SIG-M5 treated with dmso at 0.1 percent for 504 hours (cell line): ENCODE data around the gene S1PR5.
"Not testable (repeated sequence)": the region's sequence is repeated elsewhere in the genome, so short reads cannot be mapped to it uniquely, and the experiment has no call there.

Experiments
- DNase-seq: peaks from one replicate; lab custom pipeline; 2025; ENCODE audit not compliant: unreplicated experiment; lab: John Stamatoyannopoulos, UW

S1PR5 gene

DNA sequence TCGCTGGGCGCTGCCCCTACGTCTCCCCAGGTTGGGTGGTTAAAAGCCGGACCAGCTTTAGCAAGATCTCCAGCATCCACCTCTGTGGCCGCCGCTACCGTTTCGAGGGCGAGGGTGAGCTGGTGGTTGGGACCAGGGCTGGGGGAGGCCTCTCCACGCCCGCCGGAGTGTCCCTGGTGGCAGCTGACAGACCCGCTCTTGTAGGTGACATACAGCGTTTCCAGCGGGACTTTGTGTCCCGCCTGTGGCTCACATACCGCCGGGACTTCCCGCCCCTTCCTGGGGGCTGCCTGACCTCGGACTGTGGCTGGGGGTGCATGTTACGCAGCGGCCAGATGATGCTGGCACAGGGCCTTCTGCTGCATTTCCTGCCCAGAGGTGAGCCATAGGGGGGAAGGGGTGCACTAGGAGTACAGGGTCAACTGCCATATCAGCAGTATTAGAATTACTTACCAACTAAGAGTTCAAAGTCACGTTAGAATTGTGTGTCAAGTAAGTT, 27.6 kb upstream of the S1PR5 start:
- DNase-seq: no peak

DNA sequence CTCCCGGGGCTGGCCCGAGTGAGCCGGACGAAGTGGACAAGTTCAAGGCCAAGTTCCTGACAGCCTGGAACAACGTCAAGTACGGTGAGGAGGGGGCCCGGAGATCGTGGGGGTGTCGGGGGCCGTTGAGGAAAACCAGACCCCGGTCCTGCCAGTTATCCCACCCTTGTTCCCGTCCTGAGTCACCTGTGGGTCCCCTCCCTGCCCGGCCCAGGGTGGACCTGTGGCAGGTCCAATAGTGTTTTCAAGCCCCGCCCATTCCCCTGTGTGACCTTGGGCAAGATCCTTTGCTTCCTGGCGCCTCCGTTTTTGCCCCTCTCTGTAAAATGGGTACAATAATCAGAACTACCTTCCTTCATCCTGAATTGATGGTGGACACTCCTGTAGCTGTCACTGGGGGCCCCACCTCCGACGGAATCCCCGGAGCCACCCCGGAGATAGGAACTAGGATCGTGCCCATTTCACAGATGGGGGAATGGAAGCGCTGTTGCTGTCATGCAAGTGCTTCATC, 27.1 kb upstream of the S1PR5 start:
- DNase-seq: no peak

DNA sequence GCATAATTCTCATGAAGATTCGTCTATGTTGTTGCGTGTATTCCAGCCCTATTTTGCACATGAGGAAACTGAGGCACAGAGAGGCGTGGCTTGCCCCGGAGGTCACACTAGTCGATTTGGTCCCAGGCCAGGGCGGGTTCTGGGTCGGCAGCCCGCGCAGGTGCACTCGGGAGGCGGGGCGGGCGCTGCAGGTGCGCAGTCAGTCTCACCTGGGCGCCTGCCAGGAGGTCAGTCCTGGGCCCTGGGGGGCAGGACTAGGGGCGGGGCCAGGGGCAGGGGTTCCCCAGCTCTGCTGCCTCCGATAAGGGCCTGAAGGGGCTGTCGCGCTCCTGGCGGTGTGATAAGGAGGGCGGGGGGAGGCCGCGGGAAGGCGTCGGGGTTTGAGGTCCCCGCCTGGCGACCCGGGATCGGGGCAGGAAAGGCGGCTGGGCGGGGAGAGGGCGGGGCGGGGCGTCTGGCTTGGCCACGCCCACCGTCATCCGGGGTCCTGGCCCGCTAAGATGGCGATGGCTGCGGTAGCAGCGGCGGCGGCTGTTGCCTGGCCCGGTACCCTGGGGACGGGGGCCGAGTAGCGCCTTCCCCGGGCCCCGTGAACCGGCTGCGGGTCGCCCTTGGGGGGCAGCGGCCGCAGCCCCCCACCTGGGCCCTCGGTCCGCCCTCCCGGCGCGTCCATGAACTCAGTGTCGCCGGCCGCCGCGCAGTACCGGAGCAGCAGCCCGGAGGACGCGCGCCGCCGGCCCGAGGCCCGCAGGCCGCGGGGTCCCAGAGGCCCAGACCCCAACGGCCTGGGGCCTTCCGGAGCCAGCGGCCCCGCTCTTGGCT, 26.4 kb upstream of the S1PR5 start, which contains the start of gene ATG4D:
Gene ATG4D, plus strand, starts transcription at position 485 of the 822 bp plus-strand sequence. Its CDS starts 187 bp downstream, at position 672.
- DNase-seq: peak; percentile 36

DNA sequence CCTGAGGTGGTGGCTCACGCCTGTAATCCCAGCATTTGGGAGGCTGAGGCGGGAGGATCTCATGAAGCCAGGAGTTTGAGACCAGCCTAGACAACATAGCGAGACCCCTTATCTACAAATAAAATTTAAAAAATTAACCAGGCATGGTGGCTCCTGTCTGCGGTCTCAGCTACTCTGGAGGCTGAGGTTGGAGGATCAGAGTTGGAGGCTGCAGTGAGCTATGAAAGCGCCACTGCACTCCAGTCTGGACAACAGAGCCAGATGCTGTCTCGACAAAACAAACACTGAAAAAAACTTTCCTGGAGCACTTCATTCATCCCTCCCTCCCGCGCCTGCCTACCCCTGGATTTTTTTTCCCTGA, 25.8 kb upstream of the S1PR5 start:
- DNase-seq: no peak

DNA sequence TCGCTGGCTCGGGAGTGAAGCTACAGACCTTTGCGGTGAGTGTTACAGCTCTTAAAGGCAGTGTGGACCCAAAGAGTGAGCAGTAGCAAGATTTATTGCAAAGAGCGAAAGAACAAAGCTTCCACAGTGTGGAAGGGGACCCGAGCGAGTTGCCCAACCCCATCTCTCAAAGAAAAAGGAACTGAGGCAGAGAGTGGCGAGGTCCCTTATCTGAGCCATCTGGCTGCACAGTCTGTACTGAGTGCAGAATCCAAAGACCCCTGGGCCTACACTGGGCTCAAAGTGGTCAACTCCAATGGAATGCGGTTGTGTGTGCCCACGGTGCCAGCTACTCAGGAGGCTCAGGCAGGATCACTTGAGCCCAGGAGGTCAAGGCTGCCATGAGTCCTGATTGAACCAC, 21.8 kb upstream of the S1PR5 start:
- peak; percentile 45 for DNase-seq

DNA sequence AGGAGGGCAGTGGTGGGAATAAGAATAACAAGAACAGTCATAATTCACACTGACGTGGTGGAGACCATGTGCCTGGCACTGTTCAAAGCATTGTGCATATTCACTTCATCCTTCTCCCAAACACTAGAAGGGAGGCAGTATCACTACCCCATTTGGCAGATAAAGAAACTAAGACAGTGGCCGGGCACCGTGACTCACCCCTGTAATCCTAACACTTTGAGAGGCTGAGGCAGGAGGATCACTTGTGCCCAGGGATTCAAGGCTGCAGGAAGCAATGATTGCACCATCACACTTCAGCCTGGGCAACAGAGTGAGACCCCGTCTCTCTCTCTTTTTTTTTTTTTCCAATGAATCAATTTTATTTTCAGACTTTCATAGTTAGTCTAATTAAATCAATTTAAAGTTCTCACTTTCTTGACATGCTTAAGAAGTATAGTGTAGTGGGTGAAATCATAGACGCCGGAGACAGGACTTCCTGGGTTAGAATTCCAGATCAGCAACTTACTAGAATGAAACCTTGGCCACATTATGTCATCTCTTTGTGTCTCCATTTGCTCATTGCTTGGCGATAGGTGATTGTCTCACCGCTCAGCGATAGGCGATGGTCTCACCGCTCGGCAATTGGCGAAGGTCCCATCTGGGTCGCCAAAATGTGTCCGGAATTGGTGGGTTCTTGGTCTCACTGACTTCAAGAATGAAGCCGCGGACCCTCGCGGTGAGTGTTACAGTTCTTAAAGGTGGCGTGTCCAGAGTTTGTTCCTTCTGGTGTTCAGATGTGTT, 21.1 kb upstream of the S1PR5 start:
- DNase-seq: peak; percentile 18

GRCh38 chr19:10537668-10538067, 20.4 kb upstream of the S1PR5 start:
- DNase-seq: no peak

- no peak for DNase-seq
Measured at GRCh38 chr19:10535613-10536012, 18.4 kb upstream of the S1PR5 start.

GRCh38 chr19:10533646-10534386, 16.6 kb upstream of the S1PR5 start:
- no peak for DNase-seq

GRCh38 chr19:10532457-10532856, 15.2 kb upstream of the S1PR5 start:
- DNase-seq: no peak

DNA sequence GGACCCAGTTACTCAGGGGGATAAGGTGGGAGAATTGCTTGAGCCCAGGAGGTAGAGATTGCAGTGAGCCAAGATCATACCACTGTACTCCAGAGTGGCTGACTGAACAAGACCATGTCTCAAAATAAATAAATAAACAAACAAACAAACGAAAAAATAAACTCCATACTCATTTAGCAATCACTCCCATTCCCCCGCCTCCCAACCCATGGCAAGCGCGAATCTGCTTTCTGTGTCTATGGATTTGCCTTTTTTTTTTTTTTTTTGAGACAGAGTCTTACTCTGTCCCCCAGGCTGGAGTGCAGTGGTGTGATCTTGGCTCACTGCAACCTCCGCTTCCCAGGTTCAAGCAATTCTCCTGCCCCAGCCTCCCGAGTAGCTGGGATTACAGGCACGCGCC, 9.6 kb upstream of the S1PR5 start:
- not testable (repeated sequence) for DNase-seq

DNA sequence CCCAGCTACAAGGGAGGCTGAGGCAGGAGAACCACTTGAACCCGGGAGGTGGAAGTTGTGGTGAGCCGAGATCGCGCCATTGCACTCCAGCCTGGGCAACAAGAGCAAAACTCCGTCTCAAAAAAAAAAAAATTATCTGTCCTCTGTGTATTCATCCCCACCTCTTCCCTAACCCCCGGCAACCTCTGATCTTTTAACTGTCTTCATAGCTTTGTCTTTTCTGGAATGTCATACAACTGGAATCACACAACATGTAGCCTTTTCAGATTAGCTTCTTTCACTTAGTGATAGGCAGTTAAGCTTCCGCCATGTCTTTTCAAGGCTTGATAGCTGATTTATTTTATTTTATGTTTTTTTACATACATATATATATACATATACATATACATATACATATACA, 8.4 kb upstream of the S1PR5 start:
- no peak for DNase-seq

DNA sequence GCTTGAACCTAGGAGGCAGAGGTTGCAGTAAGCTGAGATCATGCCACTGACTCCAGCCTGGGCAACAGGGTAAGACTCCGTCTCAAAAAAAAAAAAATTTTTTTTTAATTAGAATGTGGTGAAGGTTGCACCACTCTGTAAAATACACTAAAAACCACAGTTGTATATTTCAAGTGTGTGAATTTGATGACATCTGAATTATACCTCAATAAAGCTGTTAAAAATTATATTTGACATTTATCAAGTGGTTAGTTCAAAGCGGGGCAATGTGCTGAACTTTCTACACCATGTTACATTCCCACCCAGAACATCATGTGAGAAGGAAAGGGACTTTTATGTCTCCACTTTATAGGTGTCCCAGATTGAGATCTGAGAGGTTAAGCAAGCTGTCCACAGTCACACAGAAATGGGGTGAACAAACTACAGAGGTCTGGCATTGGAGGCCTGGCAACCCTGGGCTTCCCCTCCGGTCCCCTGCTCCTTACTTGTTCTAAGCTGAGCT, 5.9 kb upstream of the S1PR5 start:
- DNase-seq: no peak

DNA sequence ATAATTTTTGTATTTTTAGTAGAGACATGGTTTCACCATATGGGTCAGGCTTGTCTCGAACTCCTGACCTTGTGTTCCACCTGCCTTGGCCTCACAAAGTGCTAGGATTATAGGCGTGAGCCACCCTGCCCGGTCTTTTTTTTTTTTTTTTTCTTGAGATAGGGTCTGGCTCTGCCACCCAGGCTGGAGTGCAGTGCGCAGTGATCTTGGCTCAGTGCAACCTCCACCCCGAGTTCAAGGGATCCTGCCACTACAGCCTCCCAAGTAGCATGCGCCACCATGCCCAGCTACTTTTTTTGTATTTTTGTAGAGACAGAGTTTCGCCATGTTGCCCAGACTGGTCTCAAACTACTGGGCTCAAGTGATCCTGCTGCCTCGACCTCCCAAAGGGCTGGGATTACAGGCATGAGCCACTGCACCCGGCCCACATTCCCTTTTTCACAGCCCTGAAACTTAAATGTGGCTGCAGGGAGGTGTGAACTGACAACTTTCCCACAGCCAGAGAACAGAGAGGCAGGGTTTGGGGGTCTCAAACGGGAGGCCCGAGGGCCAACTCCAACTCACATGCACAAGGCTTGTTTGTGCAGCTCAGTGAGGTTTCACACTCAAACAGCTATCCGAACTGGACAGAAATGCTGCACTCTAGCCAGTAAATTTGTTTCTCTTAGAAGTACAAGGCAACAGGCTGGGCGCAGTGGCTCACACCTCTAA, 4.4 kb upstream of the S1PR5 start:
- DNase-seq: no peak

DNA sequence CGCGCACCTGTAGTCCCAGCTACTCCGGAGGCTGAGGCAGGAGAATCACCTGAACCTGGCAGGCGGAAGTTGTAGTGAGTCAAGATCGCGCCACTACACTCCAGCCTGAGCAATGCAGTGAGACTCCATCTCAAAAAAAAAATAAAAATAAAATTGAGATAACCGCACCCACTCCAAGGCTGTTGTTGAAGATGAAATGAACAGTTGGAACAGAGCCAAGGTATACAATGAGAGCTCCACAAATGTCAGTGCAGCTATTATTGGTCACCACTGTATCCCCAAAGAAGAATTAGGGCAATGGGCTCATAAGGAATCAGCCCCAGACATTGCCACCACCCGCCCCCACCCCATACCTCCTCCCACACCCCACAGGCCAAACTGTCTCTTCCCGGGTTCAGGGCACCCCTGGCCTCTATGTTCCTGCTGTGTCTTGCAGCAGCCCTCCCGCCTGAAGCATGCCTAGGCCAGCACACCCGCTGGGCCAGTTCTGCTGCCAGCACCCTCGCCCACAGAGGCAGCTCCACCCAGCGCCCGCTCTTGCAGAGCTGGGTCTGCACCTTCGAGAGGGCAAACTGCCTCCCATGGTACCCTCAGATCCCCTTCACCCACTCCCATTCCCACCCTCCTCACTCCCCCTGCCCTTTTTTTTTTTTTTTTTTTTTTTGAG, 3.5 kb upstream of the S1PR5 start:
- peak; percentile 37 for DNase-seq

- DNase-seq: no peak
Measured at GRCh38 chr19:10519421-10519820, 2.2 kb upstream of the S1PR5 start.

DNA sequence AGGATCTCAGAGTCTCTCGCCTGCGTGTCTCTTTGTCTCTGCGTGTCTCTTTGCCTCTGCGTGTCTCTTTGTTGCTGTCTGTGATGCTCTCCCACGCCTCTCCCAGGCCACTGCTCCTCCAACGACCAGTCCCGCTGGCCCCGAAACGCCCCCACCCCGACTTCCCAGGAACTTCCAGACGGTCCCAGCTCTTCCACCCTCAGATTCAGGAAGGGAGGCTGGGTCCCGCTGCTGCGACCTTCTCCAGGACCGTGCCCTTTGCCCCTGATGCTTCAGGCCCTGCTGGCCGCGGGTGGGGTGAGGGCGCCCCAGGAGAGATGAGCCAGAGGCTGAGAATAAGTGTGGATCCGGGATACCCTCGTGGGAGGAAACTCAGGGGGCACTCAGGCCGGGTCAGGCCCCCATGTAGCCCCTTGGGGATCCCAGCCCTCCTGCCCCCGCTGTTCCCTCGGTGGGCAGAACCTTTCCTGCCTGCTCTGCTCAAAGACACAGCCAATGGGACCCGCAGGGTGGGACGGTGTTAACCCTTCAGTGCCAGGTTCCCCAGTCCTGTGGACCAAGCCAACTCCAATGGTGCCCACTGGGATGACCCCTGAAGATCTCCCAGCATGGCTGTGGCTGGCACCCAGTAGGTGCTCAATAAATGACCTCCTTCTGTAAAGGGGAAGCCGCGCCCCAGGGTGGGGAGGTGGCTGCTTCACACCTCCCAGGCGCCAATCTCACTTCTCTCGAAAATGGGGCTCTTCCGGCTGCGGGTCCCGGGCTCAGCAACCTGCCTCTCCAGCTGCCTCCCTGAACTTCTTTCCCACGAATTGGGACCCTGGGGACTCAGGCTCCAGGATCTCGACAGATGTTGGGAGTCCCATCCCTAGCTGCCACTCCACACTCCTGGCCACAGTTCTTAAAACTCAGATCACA, 1.5 kb upstream of the S1PR5 start:
- DNase-seq: no peak

DNA sequence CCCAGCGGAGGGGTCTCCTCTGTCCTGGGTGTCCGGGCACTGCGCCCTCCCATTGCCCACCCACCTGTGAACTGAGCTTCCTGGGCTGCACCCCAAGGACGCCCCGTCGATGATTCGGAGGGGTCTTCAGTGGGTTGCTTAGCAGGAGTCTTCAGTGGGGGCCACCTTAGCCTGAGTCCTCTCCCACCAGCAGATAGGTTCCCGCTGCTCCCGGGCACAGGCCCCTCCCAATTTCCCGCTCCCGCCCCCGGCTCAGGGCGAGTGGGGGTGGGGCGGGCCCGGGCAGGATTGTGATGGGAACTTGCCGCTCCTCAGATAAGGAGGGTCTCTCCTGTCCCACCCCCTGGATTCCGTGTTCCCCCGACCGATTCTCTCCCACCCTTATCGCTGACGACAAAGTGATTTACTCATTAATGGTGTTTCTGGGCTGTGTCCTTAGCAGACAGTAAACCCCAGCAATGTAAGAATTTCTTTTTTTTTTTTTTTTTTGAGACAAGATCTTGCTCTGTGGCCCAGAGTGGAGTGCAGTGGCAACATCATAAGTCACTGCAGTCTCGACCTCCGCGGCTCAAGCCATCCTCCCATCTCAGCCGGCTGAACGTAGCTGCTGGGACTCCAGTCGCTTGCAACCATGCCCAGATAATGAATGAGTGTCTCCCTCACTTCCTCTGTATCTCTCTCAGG, 655 bp upstream of the S1PR5 start:
- DNase-seq: no peak
